AG04450 (cell line): Measurements from ENCODE around the gene PARP6. TPM values are rescaled to one million over a fixed set of nuclear protein-coding genes. Genes with fewer than 3 reads are reported as not detected.

Experiments used
- CTCF ChIA-PET: fragments of 300-600, 350-600 bp; formaldehyde crosslinking; extraction: SDS; loops from one replicate; lab custom pipeline; 2022; ENCODE audit warnings: antibody characterized with exemption, inconsistent platforms; lab: Charles Lee
- POLR2A ChIA-PET: fragments of 350-600 bp; formaldehyde crosslinking; extraction: SDS; loops from one replicate; lab custom pipeline; 2021; ENCODE audit warnings: antibody characterized with exemption, inconsistent platforms; lab: Yijun Ruan, JAX
- DNase-seq: peaks from one replicate; pipeline ENCODE4 v3.0.0-alpha.2; 2011; ENCODE audit warnings: low read depth, low spot score
- H3K27ac ChIP-seq: one replicate; pipeline ENCODE4 v1.5.1; 2012; ENCODE audit warnings: low read depth, low read length, control low read depth
- H3K27me3 ChIP-seq: one replicate; pipeline ENCODE4 v1.6.0; 2012; ENCODE audit warnings: low read length; ENCODE audit not compliant: control insufficient read depth, insufficient read depth
- H3K4me3 ChIP-seq: 2 replicates; pipeline ENCODE4 v1.5.1; 2011; ENCODE audit warnings: mild to moderate bottlenecking, low read depth, low read length, control low read depth
- H3K9me3 ChIP-seq: 2 replicates; pipeline ENCODE4 v1.5.1; 2012; ENCODE audit warnings: low read length; ENCODE audit not compliant: control insufficient read depth, insufficient read depth
- polyA plus RNA-seq: library from polyadenylated mRNA; depleted of rRNA; stranded (reverse); fragments of >200 nt; gene quantifications from 2 replicates; pipeline ENCODE4 v1.2.3, GENCODE V29; 2011
- TF ChIP-seq, protein P1 (sequence below): IDR thresholded peaks from 2 replicates; pipeline ENCODE4 v1.5.1; 2011; ENCODE audit warnings: low read depth, low read length, control low read depth, inconsistent platforms

PARP6 gene
- polyA plus RNA-seq, 1 experiment = 57.8 TPM

DNA sequence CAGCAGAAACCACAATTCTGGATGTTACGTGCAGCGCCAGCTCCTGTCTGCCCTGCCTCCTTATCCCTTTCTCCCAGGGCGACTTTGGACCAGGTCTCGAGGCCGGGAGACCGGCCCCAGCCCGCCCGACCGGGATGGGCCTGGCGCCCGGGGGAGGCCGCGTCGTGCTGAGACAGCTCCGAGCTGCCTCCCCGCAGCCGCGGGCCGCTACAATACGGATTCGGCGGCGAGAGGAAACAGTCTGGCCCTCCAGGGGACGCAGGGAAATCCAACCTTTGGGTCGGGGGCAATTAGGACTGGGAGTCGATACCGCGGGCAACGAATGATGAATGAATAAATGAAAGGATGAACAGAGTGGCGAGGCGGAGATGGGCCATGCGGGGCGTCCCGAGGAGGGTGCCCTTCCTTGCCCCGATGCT is 75.3 kb downstream of the PARP6 start:
- Histone ChIP-seq H3K9me3 (no peaks in the 10 kb centered on the region; the same call in 1 of the 2 replicates), H3K27me3 (no peaks in the 10 kb centered on the region), H3K4me3 (peak overlapping the region; percentile 32; the same call in 1 of the 2 replicates), H3K27ac (no peak overlapping the region)
- CTCF ChIA-PET = interaction anchor here (0.6 to 2.1 kb wide), 2 partner anchors 29 to 34 kb away, joined by 4 to 7 read pairs; partner anchors contain the start of gene PKM
- DNase-seq = no peak
- POLR2A ChIA-PET = interaction anchor here (0.6 to 1.6 kb wide), 2 partner anchors 30 to 334 kb away, joined by 3 to 4 read pairs; no protein-coding TSS in a partner anchor
- TF ChIP-seq, protein P1, sequence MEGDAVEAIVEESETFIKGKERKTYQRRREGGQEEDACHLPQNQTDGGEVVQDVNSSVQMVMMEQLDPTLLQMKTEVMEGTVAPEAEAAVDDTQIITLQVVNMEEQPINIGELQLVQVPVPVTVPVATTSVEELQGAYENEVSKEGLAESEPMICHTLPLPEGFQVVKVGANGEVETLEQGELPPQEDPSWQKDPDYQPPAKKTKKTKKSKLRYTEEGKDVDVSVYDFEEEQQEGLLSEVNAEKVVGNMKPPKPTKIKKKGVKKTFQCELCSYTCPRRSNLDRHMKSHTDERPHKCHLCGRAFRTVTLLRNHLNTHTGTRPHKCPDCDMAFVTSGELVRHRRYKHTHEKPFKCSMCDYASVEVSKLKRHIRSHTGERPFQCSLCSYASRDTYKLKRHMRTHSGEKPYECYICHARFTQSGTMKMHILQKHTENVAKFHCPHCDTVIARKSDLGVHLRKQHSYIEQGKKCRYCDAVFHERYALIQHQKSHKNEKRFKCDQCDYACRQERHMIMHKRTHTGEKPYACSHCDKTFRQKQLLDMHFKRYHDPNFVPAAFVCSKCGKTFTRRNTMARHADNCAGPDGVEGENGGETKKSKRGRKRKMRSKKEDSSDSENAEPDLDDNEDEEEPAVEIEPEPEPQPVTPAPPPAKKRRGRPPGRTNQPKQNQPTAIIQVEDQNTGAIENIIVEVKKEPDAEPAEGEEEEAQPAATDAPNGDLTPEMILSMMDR = no peak

DNA sequence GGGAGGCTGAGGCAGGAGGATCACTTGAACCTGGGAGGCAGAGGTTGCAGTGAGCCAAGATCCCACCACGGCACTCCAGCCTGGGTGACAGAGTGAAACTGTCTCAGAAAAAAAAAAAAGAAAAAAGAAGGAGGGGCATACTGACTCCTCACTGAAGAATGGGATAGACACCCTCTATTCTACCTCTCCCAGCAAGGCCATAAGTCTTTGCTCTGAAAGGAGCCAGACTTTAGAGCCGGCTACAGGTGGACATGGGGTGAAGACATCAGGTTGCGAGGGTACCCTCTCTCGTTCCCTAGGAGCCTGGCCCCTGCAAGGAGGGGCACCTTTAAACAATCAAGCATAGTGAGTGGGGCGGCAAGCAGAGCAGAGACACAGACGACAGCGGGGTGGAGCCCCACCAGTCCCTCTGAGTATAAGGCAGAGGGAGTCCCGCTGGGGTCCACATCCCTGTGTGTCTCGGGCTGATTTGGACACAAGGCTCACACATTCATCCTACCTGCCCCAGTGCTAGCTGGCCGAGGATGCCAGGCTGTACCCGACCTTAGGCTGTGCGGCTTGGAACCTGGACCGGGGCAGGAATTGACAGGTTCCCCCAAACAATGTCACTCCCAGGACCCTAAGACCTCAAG is 75.8 kb downstream of the PARP6 start:
- H3K27ac ChIP-seq = no peak overlapping the region
- TF ChIP-seq, protein P1 = no peak
- no peak for DNase-seq
- POLR2A ChIA-PET = interaction anchor here (1.6 kb wide), 1 partner anchor 30 kb away, joined by 4 read pairs; no protein-coding TSS in a partner anchor
- no peaks in the 10 kb centered on the region for H3K27me3 ChIP-seq
- CTCF ChIA-PET = interaction anchor here (2.1 kb wide), 1 partner anchor 35 kb away, joined by 7 read pairs; the partner anchor contains the start of gene PKM
- H3K9me3 ChIP-seq = no peaks in the 10 kb centered on the region; the same call in 1 of the 2 replicates
- H3K4me3 ChIP-seq = no peak overlapping the region

GRCh38 chr15:72195101-72195511 is 77.2 kb downstream of the PARP6 start:
- no peak overlapping the region for H3K4me3 ChIP-seq
- no peak for DNase-seq
- TF ChIP-seq, protein P1 = no peak
- ChIA-PET CTCF (no interaction called here), POLR2A (no interaction called here)
- no peaks in the 10 kb centered on the region; the same call in 1 of the 2 replicates for H3K9me3 ChIP-seq
- H3K27ac ChIP-seq = no peak overlapping the region
- peaks cover 2% of the 10 kb centered on the region for H3K27me3 ChIP-seq

GRCh38 chr15:72193836-72194396 is 78.4 kb downstream of the PARP6 start:
- Histone ChIP-seq H3K4me3 (no peak overlapping the region), H3K9me3 (no peaks in the 10 kb centered on the region; the same call in 1 of the 2 replicates), H3K27ac (no peak overlapping the region), H3K27me3 (peaks cover 6% of the 10 kb centered on the region)
- TF ChIP-seq, protein P1 = no peak
- POLR2A ChIA-PET = no interaction called here
- CTCF ChIA-PET = no interaction called here
- DNase-seq = no peak

GRCh38 chr15:72192416-72192815 is 79.9 kb downstream of the PARP6 start:
- Histone ChIP-seq H3K27ac (no peak overlapping the region), H3K9me3 (no peaks in the 10 kb centered on the region), H3K27me3 (peaks cover 13% of the 10 kb centered on the region), H3K4me3 (no peak overlapping the region)
- DNase-seq = no peak
- CTCF ChIA-PET = no interaction called here
- TF ChIP-seq, protein P1 = no peak
- POLR2A ChIA-PET = no interaction called here
